K562 (cell line): ENCODE data around the gene NR1H2. TPM values are rescaled to one million over a fixed set of nuclear protein-coding genes. Genes with fewer than 3 reads are reported as not detected.

Experiments
- ATF1 ChIP-seq, 2 experiments: fragments of 450-650 bp in 1 of 2; IDR thresholded peaks; 2 replicates each; pipeline ENCODE4 v1.6.1; 2016; ENCODE audit warnings: missing compliant biosample characterization in 1 of 2, missing genetic modification characterization in 1 of 2
- GABPA ChIP-seq: fragments of 200-800 bp; sonication (Bioruptor generic); conservative IDR thresholded peaks from 2 replicates; pipeline ENCODE4 v1.6.1; 2016; ENCODE audit warnings: low read depth, missing genetic modification characterization, missing compliant biosample characterization
- GATAD2A ChIP-seq: fragments of 450-650 bp; IDR thresholded peaks from 2 replicates; pipeline ENCODE4 v1.6.1; 2017
- HNRNPH1 ChIP-seq: fragments of 200-400 bp; formaldehyde crosslinking; optimal IDR thresholded peaks from 2 replicates; pipeline ENCODE3; 2017; ENCODE audit warnings: low read depth, mild to moderate bottlenecking, low read length, moderate library complexity
- HNRNPLL ChIP-seq: fragments of 200-400 bp; formaldehyde crosslinking; IDR thresholded peaks from 2 replicates; pipeline ENCODE4 v1.6.1; 2017; ENCODE audit warnings: low read length, low read depth, mild to moderate bottlenecking; ENCODE audit not compliant: poor library complexity, severe bottlenecking
- MCM3 ChIP-seq: fragments of 450-650 bp; IDR thresholded peaks from 2 replicates; pipeline ENCODE4 v1.6.1; 2016
- MTA1 ChIP-seq: fragments of 450-650 bp; IDR thresholded peaks from 2 replicates; pipeline ENCODE4 v1.6.1; 2017; ENCODE audit warnings: borderline replicate concordance
- MYBL2 ChIP-seq, 2 experiments: fragments of 450-650 bp in 1 of 2; sonication (generic) in 1 of 2; formaldehyde crosslinking in 1 of 2; IDR thresholded peaks; 2 replicates each; pipeline versions ENCODE4 v1.6.1 to v1.8.1; 2017 to 2022; ENCODE audit warnings: borderline replicate concordance in 1 of 2, inconsistent platforms in 1 of 2, low read depth in 1 of 2, mild to moderate bottlenecking in 1 of 2, missing genetic modification reagents in 1 of 2, moderate library complexity in 1 of 2
- PCBP1 ChIP-seq: fragments of 200-400 bp; formaldehyde crosslinking; IDR thresholded peaks from 2 replicates; pipeline ENCODE4 v1.6.1; 2018; ENCODE audit warnings: mild to moderate bottlenecking, low read depth, low read length; ENCODE audit not compliant: poor library complexity, severe bottlenecking
- RNF2 ChIP-seq: sonication (generic); IDR thresholded peaks from 2 replicates; pipeline ENCODE4 v1.6.1; 2016
- SIX5 ChIP-seq, 2 experiments: IDR thresholded peaks; 2 replicates each; pipeline ENCODE4 v1.6.1; 2011; ENCODE audit warnings: low read length in 2 of 2, borderline replicate concordance in 1 of 2, low read depth in 1 of 2, mild to moderate bottlenecking in 1 of 2, moderate library complexity in 1 of 2; ENCODE audit not compliant: insufficient read depth in 1 of 2
- TRIM28 ChIP-seq: fragments of 450-650 bp; IDR thresholded peaks from 2 replicates; pipeline ENCODE4 v1.6.1; 2017
- VEZF1 ChIP-seq: fragments of 200-800 bp; sonication (Bioruptor generic); IDR thresholded peaks from 2 replicates; pipeline ENCODE4 v1.6.1; 2017; ENCODE audit warnings: missing genetic modification characterization, missing compliant biosample characterization
- ZBTB9 ChIP-seq: fragments of 450-650 bp; formaldehyde crosslinking; IDR thresholded peaks from 2 replicates; pipeline ENCODE4 v1.4.0; 2020; ENCODE audit warnings: mild to moderate bottlenecking, moderate library complexity
- ZC3H4 ChIP-seq: sonication (generic); formaldehyde crosslinking; IDR thresholded peaks from 2 replicates; pipeline ENCODE4 v1.9.0; 2021; ENCODE audit warnings: missing genetic modification reagents, borderline replicate concordance
- ZMIZ1 ChIP-seq, 2 experiments: fragments of 150-350 bp in 1 of 2; IDR thresholded peaks; 2 replicates each; pipeline ENCODE4 v1.6.1; 2012 to 2016; ENCODE audit warnings: low read depth in 2 of 2, low read length in 2 of 2, mild to moderate bottlenecking in 1 of 2, moderate library complexity in 1 of 2
- ZNF384 ChIP-seq: IDR thresholded peaks from 2 replicates; pipeline ENCODE4 v1.6.1; 2012; ENCODE audit warnings: low read depth, low read length, improper control_type of control experiment
- ZNF589 ChIP-seq: fragments of 200-800 bp; sonication (Bioruptor generic); IDR thresholded peaks from 2 replicates; pipeline ENCODE4 v1.6.1; 2016; ENCODE audit warnings: low read depth, missing genetic modification characterization, missing compliant biosample characterization
- ZNF717 ChIP-seq: fragments of 250-450 bp; sonication (Bioruptor Pico); IDR thresholded peaks from 2 replicates; pipeline ENCODE4 v1.5.0; 2021
- polyA plus RNA-seq, 8 experiments: library from polyadenylated mRNA; depleted of rRNA in 4 of 8; stranded (reverse) in 5 of 8; unstranded in 3 of 8; fragments of >200 nt; fragmentation: Nextera tagmentation in 2 of 8; fragmentation: Illumina TruSeq in 1 of 8; extraction: Ambion mirVana in 2 of 8; extraction: Trizol in 1 of 8; gene quantifications; 2 replicates each; pipeline versions ENCODE4 v1.2.1 to v1.2.3, GENCODE V29; 2011 to 2014; ENCODE audit warnings: inconsistent platforms in 1 of 8, missing spikeins in 1 of 8
- total RNA-seq, 7 experiments: library from RNA; depleted of rRNA in 6 of 7; stranded (reverse); fragments of >200 nt in 6 of 7; fragmentation: Illumina TruSeq in 2 of 7; extraction: Trizol in 2 of 7; gene quantifications; 2 replicates each; pipeline versions ENCODE4 v1.2.1 to v1.2.3, GENCODE V29; 2011 to 2021; ENCODE audit warnings: low replicate concordance in 1 of 7

Gene NR1H2
- total and polyA plus RNA-seq, 9 of the 15 experiments (the other 6 are each of a cell fraction or from before 2014, with no cell fraction given) = 0.11 to 73.8 (median 24.0) TPM

- TF ChIP-seq GABPA (tag) (peak; percentile 100), ZMIZ1 (IDR thresholded peaks at IDR 0.05; ENCODE audit: low read depth in 2 of 2, low read length in 2 of 2) (no peak; a peak in 2 of 4 replicates), MCM3 (no peak), ZNF589 (CRISPR knock-in tag) (peak; percentile 65; the same call in 1 of the 2 replicates), HNRNPLL (peak; percentile 87), ZNF717 (no peak), ATF1 (CRISPR knock-in tag; IDR thresholded peaks at IDR 0.05) (no peak), ATF1 (tag; IDR thresholded peaks at IDR 0.05) (peak; percentile 98), SIX5 (IDR thresholded peaks at IDR 0.05; ENCODE audit: borderline replicate concordance in 1 of 2, insufficient read depth in 1 of 2, low read depth in 1 of 2, low read length in 2 of 2) (peak; percentile 67 to 76), TRIM28 (no peak), ZNF384 (peak; percentile 48; the same call in 1 of the 2 replicates), HNRNPH1 (no peak), PCBP1 (peak; percentile 70), MYBL2 (IDR thresholded peaks at IDR 0.05; ENCODE audit: low read depth) (no peak), MYBL2 (CRISPR knock-in tag; IDR thresholded peaks at IDR 0.05; ENCODE audit: borderline replicate concordance) (no peak), ZBTB9 (CRISPR knock-in tag) (peak; percentile 87; the same call in 1 of the 2 replicates), MTA1 (0 out of 2 replicates have a peak, but pooled peaks have one; percentile 32), ZC3H4 (peak; percentile 58; the same call in 1 of the 2 replicates), RNF2 (0 out of 2 replicates have a peak, but pooled peaks have one; percentile 22), GATAD2A (no peak), VEZF1 (CRISPR knock-in tag) (peak; percentile 85)
Measured at GRCh38 chr19:50376166-50377050, at the start of gene NR1H2 (continued).
